Posterior cingulate gyrus (tissue), 11 donors: Measurements from ENCODE around the gene CANT1.

Source experiments
- DNase-seq, 10 donors: peaks; one replicate each; pipeline versions ENCODE4 v3.0.0 to v3.0.0-alpha.2; 2020 to 2021; ENCODE audit warnings: mixed read lengths in 3 of 10
- intact Hi-C: fragments of 100-400 bp; cut with DNase I; formaldehyde crosslinking; loops from one replicate; pipeline ENCODE4 v1.15.1; 2023

The CANT1 gene

DNA sequence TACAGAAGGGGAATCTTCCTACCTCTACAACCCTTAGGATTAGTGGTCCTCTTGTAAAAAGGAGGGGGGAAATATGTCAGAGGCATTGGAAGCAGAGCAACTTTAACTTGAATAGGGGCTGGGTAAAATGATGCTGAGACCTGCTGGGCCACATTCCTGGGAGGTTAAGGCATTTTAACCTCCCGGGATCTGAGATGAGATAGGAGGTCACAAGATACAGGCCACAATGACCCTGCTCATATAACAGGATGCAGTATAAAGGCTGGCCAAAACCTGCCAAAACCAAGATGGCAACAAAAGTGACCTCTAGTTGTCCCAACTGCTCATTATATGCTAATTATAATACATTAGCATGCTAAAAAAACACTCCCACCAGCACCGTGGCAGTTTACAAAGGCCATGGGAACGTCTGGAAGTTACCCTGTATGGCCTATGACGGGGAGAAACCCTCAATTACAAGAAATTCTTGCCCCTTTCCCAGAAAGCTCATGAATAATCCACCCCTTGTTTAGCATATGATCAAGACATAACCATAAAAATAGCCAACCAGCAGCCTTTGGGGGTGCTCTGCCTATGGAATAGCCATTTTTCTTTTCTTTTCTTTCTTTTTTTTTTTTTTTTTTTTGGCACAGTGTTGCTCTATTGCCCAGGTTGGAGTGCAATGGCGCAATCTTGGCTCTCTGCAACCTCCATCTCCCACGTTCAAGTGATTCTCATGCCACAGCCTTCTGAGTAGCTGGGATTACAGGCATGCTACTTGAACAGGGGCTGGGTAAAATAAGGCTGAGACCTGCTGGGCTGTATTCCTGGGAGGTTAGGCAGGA lies 8.2 kb upstream of the CANT1 start:
- intact Hi-C loops: no loop called here
- DNase-seq: no peak

DNA sequence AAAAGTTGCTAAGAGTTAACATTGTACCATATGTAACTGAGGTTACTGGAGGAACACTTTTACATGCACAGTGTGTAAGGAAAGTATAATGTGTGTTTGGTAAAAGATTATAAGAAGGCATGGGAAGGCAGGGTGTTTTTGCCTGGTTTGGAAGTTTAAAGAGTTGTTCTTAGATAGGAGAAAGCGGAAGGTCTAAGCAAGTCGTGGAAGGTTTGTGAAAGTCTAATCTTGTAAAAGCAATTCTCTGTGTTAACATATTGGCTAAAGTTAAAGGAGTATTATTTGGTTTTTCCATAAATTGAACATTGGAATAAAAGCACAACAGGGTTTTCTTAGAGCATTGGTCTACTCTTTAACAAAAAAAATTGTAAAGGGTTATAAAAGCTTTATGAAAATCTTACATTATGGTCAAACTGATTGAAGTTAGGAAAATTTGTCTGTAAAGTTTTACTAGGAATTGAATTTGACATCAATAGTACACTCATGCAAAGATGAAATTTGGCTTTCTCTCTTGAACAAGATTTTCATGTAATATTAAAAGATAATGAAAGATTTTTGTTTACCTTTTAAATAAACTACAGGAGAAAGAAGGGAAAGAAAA lies 4.7 kb upstream of the CANT1 start:
- intact Hi-C loops: no loop called here
- no peak for DNase-seq

DNA sequence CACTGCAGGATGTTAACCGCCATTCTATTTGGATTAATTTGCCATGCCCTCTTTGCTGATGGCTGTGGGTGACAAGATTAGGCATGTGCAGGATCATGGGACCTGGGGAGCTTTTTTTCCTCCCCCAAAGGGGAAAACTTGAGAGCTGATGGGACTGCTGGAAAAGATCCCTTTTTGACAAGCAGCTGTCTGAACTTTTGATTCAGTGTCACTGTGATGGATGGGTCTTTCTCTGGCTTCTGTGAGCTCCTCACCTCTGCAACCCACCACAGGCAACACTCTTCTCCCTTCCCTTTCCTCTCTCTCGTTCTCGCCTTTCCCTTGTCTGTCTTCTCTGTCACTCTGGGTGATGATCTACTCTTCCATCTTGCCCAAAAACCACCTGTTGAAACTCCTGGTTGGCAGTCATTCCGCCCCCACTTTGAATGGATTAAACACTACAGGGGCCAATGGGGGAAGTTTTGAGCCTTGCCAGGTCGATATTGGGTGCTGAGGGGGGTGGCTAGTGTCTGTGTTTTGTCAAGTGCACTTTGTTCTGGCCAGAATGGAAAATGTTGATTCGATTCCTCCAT lies 3.1 kb upstream of the CANT1 start:
- intact Hi-C loops: no loop called here
- DNase-seq: no peak

DNA sequence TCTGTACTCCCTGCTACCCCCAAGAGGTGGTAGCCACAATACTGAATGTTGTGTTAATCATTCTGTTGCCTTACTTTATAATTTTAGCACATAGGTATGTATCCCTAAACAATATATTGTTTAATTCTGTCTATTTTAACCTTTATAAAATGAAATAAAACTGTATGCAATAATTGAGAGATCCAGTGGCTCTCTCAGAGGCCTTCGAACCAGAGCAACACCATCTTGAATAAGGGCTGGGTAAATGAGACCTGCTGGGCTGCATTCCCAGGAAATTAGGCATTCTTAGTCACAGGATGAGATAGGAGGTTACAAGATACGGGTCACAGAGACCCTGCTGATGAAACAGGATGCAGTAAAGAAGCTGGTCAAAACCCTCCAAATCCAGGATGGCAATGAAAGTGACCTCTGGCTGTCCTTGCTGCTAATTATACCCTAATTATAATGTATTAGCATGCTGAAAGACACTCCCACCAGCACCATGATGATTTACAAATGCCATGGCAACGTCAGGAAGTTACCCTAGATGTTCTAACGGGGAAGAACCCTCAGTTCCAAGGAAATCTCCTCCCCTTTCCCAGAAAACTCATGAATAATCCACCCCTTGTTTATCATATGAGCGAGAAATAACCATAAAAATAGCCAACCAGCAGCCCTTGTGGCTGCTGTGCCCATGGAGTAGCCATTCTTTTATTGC lies 2.0 kb upstream of the CANT1 start:
- intact Hi-C loops: no loop called here
- no peak for DNase-seq

DNA sequence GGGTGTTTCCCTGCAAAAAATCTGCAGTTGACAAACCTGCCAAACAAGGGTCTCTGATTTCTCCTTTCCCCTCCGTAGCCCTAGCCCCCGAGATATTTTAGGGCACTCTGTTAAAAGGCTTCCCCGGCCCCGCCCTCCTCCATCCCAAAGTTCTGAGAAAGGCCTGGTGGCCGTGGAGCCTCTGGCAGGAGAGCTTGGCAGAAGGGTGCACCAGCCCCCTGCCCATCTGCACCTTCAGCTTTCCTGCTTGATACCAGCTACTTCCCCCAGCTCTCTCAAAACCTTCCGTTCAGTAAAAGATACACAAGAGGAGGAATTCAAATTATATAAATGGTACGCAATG lies 711 bp upstream of the CANT1 start:
- no peak for DNase-seq
- intact Hi-C loops: no loop called here

DNA sequence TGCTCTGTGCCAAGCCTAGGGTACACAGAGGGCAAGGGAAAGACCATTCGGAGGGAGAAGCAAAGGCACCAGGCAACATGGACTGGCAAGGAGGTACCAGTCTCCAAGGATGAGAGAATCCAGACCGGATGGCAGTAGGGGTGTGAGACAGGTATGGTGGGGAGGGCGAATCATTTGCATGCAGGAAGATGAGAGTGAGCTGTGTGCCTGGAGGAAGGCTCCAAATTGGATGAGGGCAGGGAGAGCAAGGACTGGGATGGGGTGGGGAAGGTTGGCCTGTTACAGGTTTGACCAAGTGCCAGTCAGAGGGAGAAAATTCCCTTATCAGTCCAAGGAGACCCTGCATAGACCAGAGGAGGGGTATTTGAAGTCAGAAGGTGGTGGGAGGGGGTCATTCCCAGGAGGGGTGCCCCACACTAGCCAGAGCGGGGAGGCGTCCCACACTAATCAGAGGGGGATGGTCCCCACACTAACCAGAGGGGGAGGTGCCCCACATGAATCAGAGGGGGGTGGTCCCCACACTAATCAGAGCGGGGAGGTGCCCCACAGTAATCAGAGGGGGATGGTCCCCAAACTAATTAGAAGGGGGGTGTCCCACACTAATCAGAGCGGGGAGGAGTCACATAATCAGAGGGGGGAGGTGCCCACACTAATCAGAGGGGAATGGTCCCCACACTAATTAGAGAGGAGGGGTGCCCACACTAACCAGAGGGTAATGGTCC lies 737 bp downstream of the CANT1 start:
- intact Hi-C loops: no loop called here

DNA sequence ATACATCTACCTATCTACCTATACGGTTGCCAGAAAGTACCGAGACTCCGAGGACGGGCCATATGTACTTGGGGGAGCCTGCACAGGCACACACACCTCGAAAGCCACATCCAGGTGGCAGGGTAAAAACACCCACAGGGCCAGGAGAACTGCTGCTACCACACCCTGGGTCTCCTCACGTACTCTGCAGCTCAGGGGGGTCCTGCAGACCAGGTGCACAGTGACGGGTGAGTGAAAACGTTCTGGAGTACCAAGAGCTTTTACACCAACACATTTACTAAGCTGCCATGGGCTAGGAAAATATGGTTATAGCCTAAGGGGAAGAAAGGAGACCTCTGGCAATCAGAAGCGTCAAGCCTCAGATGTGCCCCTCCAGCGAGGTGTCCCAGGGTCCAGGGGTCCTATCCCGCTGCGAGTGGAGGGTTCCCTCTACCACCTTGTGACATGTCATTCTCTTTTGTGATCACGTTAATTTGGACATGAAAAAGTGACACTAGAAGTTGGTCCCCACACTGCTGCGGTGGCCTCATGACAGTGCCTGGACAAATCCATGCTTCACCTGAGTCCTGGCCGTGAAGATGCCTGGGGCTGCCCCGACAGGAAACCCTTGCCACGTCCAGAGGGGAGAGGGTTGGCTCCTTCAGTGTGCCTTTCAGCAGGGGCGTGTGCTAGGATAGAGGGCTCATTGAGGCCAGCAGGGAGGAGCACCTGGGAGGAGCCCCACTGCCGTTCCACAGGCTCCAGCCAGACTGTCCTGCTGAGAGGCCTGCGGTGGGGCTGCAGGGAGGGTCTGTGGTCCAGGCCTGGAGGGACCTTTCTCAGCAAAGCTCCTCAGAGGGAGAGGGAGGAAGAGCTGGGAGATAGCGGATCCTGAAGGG lies 1.8 kb downstream of the CANT1 start:
- intact Hi-C loops: no loop called here
- DNase-seq: peak in 2 of 10 donors; percentile 45 to 77

More for the DNA sequence above, 737 bp downstream of the CANT1 start:
- no peak for DNase-seq

DNA sequence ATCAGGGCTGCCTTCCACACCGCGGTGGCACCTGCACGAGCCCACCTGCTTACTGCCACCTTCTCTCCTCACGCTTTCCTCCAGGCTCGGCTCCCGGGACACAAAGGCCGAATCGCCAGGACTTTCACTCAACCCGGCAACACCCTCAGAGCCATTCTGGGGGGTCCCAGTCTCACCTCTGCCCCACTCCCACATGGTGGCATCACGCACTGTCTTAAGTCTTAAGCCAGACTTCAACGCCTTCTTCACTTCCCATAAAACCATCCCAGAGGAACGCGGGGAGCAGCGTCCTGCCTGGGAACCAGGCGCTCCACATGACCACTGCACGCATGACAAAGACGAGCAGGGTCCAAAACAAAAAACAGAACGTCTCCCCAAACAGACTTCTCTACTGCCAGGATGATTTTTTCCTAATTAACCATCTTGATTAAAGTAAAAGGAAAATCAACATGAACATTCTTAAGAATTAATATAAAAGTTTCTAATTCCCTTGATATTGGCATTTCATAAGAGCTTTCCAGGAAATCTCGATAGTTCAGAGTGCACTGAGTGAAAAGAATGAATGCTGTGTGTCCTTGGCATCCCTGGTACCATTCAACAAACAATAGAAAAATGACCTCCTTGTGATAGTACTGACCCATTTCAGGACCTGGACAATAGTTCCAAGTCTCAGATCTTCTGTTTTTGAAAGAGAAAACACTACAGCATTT lies 2.6 kb downstream of the CANT1 start:
- DNase-seq: peak in 1 of 10 donors; percentile 50
- intact Hi-C loops: no loop called here

DNA sequence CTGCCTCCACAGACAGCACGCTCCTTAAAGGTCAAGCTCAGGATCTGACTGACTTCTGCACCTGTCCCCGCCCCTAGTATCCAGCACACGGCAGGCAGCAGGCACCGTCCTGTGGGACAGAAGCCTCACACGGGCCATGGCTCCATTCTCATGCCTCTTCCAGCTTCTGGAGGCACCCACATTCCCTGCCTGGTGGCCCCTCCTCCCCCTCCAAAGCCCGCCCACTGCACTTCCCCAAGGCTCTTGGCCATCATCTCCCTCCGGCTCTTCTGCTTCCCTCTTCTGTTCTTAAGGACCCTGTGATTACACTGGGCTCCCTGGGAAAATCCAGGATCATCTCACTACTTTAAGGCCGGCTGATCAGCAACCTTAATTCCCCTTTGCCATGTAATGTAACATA lies 3.5 kb downstream of the CANT1 start:
- peak in 1 of 10 donors; percentile 25 for DNase-seq
- intact Hi-C loops: no loop called here

DNA sequence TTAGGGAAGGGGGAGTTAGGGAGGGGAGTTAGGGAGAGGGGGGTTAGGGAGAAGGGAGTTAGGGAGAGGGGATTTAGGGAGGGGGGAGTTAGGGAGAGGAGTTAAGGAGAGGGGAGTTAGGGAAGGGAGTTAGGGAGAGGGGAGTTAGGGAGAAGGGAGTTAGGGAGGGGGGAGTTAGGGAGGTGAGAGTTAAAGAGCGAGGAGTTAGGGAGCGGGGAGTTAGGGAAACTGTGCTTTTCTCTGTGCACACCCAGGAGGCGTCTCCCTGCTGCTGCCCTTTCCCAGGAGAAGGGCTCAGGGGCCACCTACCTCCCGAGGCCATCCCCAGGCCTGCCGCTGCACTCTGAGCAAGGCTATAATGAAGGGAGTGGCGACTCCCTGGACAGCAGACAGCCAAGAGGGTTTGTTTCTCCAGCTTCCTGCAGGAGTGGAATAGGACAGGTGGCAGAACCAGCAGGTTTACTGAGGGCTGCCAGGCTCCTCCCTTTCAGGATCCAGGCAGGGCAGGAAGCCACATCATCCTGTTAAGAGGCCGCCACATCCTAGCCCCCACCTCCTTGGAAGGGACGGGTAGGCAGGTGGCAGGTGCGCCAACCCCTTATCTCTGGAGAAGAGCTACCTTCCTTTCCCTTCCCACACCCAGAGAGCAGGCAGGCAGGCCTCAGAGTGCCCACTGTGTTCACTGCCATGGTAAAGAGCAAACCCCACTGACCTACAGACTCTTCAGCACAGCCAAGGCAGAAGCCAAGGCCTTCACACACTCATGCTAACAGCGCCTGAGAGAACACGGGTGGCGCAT lies 4.3 kb downstream of the CANT1 start:
- DNase-seq: peak in 1 of 10 donors; percentile 62
- intact Hi-C loops: no loop called here

DNA sequence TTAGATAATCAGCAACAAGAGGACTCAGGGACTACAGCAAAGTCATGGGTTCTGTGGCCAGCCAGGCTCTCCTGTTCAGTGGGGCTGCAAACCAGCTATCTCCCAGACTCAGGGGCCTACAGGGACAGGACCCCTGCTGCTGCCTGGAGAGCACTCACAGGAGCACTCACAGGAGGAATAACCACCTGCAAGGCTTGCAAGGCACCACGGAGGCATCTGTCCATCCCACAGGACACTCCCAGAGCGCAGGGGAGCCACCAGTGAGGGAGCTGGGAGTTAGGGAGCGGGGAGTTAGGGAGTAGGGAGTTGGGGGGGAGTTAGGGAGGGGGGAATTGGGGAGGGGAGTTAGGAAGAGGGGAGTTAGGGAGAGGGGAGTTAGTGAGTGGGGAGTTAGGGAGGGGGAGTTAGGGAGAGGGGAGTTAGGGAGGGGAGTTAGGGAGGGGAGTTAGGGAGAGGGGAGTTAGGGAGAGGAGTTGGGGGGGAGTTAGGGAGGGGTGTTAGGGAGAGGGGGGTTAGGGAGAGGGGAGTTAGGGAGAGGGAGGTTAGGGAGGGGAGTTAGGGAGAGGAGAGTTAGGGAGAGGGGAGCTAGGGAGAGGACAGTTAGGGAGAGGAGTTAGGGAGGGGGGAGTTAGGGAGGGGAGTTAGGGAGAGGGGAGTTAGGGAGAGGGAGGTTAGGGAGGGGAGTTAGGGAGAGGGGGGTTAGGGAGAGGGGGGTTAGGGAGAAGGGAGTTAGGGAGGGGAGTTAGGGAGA lies 5.7 kb downstream of the CANT1 start:
- DNase-seq: peak in 1 of 10 donors; percentile 38
- intact Hi-C loops: no loop called here

DNA sequence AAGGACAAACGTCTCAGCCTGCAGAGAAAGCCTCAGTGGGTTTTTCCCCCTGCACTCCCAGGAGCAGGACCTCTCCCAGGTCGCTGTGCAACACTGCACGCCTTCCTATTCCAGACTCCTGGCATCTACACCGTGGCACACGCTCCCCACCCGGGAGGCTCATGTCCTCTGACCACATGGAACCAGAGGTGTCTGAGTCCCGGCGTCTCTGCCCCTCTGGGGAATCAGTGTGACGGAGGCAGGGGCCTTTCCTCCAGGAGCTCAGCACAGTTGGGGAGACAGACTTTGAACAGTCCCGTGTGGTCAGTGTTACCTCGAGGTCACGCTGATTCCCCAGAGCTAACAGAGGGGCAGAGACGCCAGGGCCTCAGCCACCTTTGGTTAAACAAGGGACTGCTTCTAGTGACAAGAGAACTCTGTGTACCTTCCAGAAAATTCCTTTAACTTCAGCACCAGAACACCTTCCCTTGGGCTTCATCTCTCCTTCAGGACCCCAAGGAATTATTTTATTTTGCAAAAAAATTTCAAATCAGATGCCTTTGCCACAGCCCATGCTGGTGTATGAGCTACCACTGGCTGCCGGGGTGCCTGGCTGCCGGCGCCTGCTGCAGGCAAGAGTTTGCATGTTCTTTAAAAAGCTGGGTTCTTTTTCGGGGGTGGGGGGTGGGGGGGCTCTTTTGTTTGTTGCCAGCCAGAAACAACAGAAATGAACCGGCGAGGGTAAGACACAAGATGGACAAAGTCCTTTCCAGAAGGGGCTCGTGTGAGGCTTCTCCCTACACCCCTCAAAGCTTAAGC lies 6.6 kb downstream of the CANT1 start:
- intact Hi-C loops: no loop called here
- DNase-seq: peak in 1 of 10 donors; percentile 27

DNA sequence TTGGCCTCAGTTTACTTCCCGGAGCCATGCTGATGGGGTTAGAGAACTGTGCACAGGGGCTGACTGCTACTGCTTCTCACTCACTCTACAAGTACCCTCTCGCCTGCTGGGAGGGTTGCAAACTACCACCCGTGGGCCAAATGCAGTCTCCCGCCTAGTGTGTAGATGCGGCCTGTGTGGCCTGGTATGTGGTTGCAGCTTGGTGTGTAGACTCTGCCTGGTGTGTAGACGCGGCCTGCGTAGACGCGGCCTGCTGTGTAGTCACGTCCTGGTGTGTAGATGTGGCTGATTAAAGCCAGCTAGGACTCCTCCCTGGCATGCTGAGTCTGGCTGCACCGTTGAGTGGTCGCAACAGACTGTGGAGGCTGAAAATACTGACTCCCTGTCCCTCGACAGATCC lies 7.3 kb downstream of the CANT1 start:
- DNase-seq: peak in 1 of 10 donors; percentile 71
- intact Hi-C loops: no loop called here

DNA sequence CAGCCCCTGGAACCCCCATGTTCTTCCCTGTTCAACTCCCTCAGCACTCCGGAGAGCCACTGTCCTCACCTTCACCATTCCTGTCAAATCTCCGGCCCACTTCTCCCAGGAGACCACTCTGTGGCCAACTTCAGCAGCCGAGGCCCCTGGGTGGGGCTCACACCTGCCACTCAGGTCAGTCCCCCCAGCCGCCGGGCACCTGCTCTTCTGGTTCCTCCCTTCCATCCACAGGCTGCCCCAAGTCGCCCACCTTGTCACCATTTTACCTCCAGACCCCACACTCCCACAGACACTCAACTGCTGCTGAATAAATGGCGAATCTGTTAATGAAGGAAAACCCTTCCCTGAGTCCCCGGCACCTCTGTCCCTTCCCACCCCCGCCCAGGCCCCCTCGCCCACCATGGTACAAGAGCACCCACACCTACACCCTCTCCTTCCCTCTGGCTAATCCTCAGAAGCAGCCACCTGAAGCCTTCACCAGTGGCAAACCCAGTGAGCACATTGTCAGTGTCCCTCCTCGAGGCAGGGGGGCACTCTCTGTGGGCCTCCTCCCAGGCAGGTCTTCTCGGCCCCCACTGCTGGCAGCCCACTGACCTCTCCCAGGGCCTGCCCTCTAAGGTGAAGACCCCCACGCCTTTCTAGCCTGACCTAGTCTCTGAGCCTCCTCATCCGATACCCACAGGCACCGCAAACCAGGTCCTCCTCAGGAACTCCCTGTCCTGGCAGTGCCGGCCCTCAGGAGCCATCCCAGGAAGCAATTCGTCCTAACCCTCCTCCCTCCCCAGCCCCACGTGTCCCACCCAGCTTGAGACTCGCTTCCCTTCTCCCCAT lies 8.2 kb downstream of the CANT1 start:
- DNase-seq: peak in 2 of 10 donors; percentile 29 to 62
- intact Hi-C loops: no loop called here

DNA sequence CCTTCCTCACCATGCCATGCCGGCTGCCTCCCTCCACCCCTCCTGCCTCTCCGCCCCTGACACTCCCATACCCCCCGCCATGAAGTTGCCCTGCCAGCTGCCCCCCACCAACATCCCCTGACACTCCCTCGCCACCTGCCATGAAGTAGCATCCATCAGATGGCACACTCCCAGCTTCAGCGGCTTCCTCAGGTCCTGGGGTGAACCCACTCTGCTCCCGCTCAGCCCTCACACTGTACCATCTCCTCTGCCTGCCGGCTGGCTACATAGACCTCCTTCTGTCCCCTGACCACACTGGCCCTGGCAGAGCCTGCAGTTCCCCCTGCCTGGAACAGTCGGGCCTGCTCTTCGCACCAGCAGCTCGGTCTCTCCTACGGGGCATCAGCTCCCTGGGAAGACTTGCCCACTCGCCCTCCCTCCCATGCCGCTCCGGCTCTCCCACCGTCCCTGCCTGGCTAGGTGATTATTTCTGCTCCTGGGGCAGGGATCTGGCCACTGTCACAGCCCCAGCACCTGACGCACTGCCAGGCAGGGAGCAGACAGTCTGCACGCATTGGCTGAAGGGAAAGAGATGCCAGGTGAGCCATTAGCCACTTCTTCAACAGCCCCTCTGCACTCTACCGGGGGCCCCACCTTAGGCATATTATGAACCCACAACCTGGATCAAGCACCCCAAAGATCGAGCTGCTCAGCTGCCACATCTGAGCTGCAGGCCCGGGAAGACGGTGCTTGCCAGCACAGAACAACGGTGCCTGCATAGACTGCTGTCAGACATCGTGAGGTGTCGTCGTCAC lies 9.0 kb downstream of the CANT1 start:
- DNase-seq: peak in 2 of 10 donors; percentile 53 to 82
- intact Hi-C loops: no loop called here
